ENCODE results near the gene PXMP2. TPM values are rescaled to one million over a fixed set of nuclear protein-coding genes. Genes with fewer than 3 reads are reported as not detected.

Gene PXMP2
- total and polyA plus RNA-seq, 12 donors: 17.7 to 75.6 (median 46.7) TPM

GRCh38 chr12:132708150-132708549 is 20.8 kb downstream of the PXMP2 start:
- H3K4me1 ChIP-seq: peaks cover 3 to 31% (median 20%) of the 10 kb centered on the region in 9 donors
- H3K36me3 ChIP-seq: peaks cover 0 to 12% (median 0%) of the 10 kb centered on the region in 9 donors
- intact Hi-C loops (cut with DNase I): no loop called here
- no peak overlapping the region for H3K27ac ChIP-seq
- TF ChIP-seq, protein P1, sequence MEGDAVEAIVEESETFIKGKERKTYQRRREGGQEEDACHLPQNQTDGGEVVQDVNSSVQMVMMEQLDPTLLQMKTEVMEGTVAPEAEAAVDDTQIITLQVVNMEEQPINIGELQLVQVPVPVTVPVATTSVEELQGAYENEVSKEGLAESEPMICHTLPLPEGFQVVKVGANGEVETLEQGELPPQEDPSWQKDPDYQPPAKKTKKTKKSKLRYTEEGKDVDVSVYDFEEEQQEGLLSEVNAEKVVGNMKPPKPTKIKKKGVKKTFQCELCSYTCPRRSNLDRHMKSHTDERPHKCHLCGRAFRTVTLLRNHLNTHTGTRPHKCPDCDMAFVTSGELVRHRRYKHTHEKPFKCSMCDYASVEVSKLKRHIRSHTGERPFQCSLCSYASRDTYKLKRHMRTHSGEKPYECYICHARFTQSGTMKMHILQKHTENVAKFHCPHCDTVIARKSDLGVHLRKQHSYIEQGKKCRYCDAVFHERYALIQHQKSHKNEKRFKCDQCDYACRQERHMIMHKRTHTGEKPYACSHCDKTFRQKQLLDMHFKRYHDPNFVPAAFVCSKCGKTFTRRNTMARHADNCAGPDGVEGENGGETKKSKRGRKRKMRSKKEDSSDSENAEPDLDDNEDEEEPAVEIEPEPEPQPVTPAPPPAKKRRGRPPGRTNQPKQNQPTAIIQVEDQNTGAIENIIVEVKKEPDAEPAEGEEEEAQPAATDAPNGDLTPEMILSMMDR (IDR thresholded peaks at IDR 0.05): no peak
- no peaks in the 10 kb centered on the region for H3K27me3 ChIP-seq
- no peak overlapping the region for H3K4me3 ChIP-seq
- ATAC-seq: no peak
- DNase-seq: no peak
- 78 to 80% methylated on average over 2 of the region's 2 CpGs for WGBS, 2 donors
- H3K9me3 ChIP-seq: peaks cover 0 to 8% (median 0%) of the 10 kb centered on the region in 11 donors

DNA sequence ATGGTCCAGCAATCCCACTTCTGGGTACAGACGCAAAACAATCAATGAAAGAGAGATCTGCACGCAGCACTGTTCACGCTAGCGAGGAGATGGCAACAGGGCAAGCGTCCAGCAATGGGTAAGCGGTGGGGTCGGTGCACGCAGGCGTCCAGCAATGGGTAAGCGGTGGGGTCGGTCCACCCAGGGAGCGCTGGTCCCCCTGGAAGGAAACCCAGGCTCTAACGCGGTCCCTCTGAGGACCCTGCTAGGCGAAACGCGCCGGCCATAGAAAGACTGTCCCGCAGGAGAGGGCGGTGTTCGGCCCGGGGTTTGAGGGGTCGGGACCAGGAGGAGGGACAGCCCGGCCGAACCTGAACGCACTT is 22.6 kb downstream of the PXMP2 start:
- intact Hi-C loops (cut with DNase I): no loop called here
- Histone ChIP-seq H3K9me3 (peaks cover 0 to 8% (median 0%) of the 10 kb centered on the region in 11 donors), H3K4me1 (peaks cover 3 to 31% (median 20%) of the 10 kb centered on the region in 9 donors), H3K36me3 (peaks cover 0 to 18% (median 0%) of the 10 kb centered on the region in 9 donors), H3K4me3 (peak overlapping the region; percentile 63 to 98 (median 80)), H3K27me3 (no peaks in the 10 kb centered on the region), H3K27ac (peak overlapping the region; percentile 68 to 91 (median 86))
- DNase-seq (no peak), ATAC-seq (peak in 7 of 8 donors; percentile 25 to 56 (median 48))
- whole genome bisulfite sequencing, 2 donors: 0 to 1% methylated on average over 26 of the region's 26 CpGs
- TF ChIP-seq, protein P1 (IDR thresholded peaks at IDR 0.05): no peak

DNA sequence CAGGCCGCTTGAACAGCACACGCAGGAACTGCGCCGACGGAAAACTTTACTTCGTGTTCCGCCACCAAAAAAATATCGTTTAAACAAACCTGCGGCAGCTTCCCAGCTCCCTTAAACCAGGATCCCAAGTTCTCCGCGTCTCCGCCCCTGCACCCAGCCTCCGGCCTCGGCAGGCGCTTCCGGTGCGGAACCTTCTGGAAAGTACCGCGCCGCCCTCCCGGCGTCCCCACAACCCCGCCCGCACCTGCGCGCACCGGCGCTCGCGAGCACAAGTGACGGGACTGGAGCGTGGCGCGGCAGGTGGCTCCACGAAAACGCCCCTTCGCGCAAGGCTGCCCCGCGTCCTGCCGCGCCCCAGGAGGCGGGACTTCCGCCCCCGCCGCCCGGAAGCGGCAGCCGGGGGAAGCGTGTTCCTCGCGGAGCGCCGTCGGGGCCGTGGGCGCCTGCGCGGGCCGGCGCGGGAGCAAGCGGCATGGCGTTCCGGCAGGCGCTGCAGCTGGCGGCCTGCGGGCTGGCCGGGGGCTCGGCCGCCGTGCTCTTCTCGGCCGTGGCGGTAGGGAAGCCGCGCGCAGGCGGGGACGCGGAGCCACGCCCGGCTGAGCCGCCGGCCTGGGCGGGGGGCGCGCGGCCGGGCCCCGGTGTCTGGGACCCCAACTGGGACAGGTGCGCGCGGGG is 23.2 kb downstream of the PXMP2 start, which contains the start of gene PGAM5:
TSS of gene PGAM5 (plus strand) at position 438 of the 675 bp plus-strand sequence. CDS start at position 473, 35 bp downstream.
- ATAC-seq: peak; percentile 91 to 97 (median 94)
- Histone ChIP-seq H3K4me1 (peaks cover 3 to 31% (median 20%) of the 10 kb centered on the region in 9 donors), H3K27me3 (no peaks in the 10 kb centered on the region), H3K36me3 (peaks cover 0 to 22% (median 0%) of the 10 kb centered on the region in 9 donors), H3K9me3 (peaks cover 0 to 8% (median 0%) of the 10 kb centered on the region in 11 donors), H3K4me3 (peak within 1 kb of the TSS; percentile 63 to 98 (median 80)), H3K27ac (peak within 1 kb of the TSS; percentile 68 to 91 (median 86))
- TF ChIP-seq, protein P1 (IDR thresholded peaks at IDR 0.05): peak in 1 of 9 donors; percentile 11
- intact Hi-C loops (cut with DNase I): no loop called here
- DNase-seq: peak; percentile 78 to 84
- 1% methylated on average over 92 to 94 of the region's 94 CpGs for WGBS, 2 donors

GRCh38 chr12:132711080-132711843 is 23.9 kb downstream of the PXMP2 start:
- TF ChIP-seq, protein P1 (IDR thresholded peaks at IDR 0.05): no peak
- intact Hi-C loops (cut with DNase I): no loop called here
- H3K4me3 ChIP-seq: peak overlapping the region; percentile 62 to 98 (median 80)
- H3K9me3 ChIP-seq: peaks cover 0 to 8% (median 0%) of the 10 kb centered on the region in 11 donors
- H3K36me3 ChIP-seq: peaks cover 0 to 29% (median 0%) of the 10 kb centered on the region in 9 donors
- peak in 2 of 8 donors; percentile 3 to 16 for ATAC-seq
- peaks cover 3 to 31% (median 20%) of the 10 kb centered on the region in 9 donors for H3K4me1 ChIP-seq
- H3K27ac ChIP-seq: peak overlapping the region in 8 of 10 donors; percentile 55 to 91 (median 84)
- DNase-seq: no peak
- H3K27me3 ChIP-seq: no peaks in the 10 kb centered on the region
- 8 to 9% methylated on average over 59 of the region's 59 CpGs for WGBS, 2 donors
